Loucy (cell line): ENCODE results near the gene SIL1.
A peak's percentile ranks its signal among the peaks of the same experiment; 100 is the strongest.

Experiments
- H2AFZ ChIP-seq: fragments of 200-600 bp; sonication (generic); 2 replicates; pipeline ENCODE4 v1.6.0; 2016; ENCODE audit warnings: antibody characterized with exemption, mild to moderate bottlenecking, low read length, moderate library complexity
- H3F3A ChIP-seq: fragments of 200-600 bp; 2 replicates; pipeline ENCODE4 v1.6.0; 2016; ENCODE audit warnings: antibody characterized with exemption, low read depth, mild to moderate bottlenecking
- H3K27me3 ChIP-seq: fragments of 200-600 bp; sonication (generic); 2 replicates; pipeline ENCODE4 v1.6.1; 2014; ENCODE audit warnings: low read length, mild to moderate bottlenecking; ENCODE audit not compliant: insufficient read depth, poor library complexity, severe bottlenecking
- H3K36me3 ChIP-seq: fragments of 200-600 bp; sonication (generic); 2 replicates; pipeline ENCODE4 v1.6.1; 2016; ENCODE audit warnings: low read length; ENCODE audit not compliant: insufficient read depth
- H3K4me1 ChIP-seq: fragments of 200-600 bp; sonication (generic); 2 replicates; pipeline ENCODE4 v1.5.1; 2014; ENCODE audit warnings: low read length, mild to moderate bottlenecking; ENCODE audit not compliant: insufficient read depth, poor library complexity, severe bottlenecking
- H3K4me2 ChIP-seq: fragments of 200-600 bp; sonication (generic); 2 replicates; pipeline ENCODE4 v1.6.0; 2014; ENCODE audit warnings: antibody characterized with exemption, low read length, low read depth, mild to moderate bottlenecking; ENCODE audit not compliant: poor library complexity, severe bottlenecking
- H3K4me3 ChIP-seq: fragments of 200-600 bp; sonication (generic); 2 replicates; pipeline ENCODE4 v1.5.1; 2014; ENCODE audit warnings: low read length, mild to moderate bottlenecking, mixed read lengths; ENCODE audit not compliant: poor library complexity, severe bottlenecking
- H3K79me2 ChIP-seq: fragments of 200-600 bp; sonication (generic); 2 replicates; pipeline ENCODE4 v1.6.1; 2014; ENCODE audit warnings: low read length; ENCODE audit not compliant: insufficient read depth
- H3K9ac ChIP-seq: fragments of 200-600 bp; sonication (generic); 2 replicates; pipeline ENCODE4 v1.6.0; 2014; ENCODE audit warnings: mild to moderate bottlenecking, low read depth, low read length, moderate library complexity; ENCODE audit not compliant: poor library complexity, severe bottlenecking
- H3K9me2 ChIP-seq: fragments of 200-600 bp; sonication (generic); replicated peaks from 2 replicates; pipeline ENCODE4 v1.6.1; 2016; ENCODE audit warnings: low read depth, low read length, mixed read lengths
- H3K9me3 ChIP-seq: fragments of 200-600 bp; sonication (generic); 2 replicates; pipeline ENCODE4 v1.6.1; 2014; ENCODE audit warnings: mild to moderate bottlenecking, antibody characterized with exemption, low read length, low read depth; ENCODE audit not compliant: insufficient read depth
- H4K20me1 ChIP-seq: fragments of 200-600 bp; sonication (generic); 2 replicates; pipeline ENCODE4 v1.6.0; 2014; ENCODE audit warnings: antibody characterized with exemption, low read length, mild to moderate bottlenecking; ENCODE audit not compliant: insufficient read depth, poor library complexity, severe bottlenecking
- CTCF ChIP-seq: fragments of 200-600 bp; sonication (generic); conservative IDR thresholded peaks from 2 replicates; pipeline ENCODE4 v1.5.1; 2014; ENCODE audit warnings: mild to moderate bottlenecking, antibody characterized with exemption, low read length
- EZH2phosphoT487 ChIP-seq: fragments of 200-600 bp; IDR thresholded peaks from 2 replicates; pipeline ENCODE4 v1.6.1; 2018; ENCODE audit warnings: antibody characterized with exemption, mild to moderate bottlenecking, moderate library complexity, borderline replicate concordance

Gene SIL1

GRCh38 chr5:138972230-138972629 lies 225.9 kb downstream of the SIL1 start:
- peaks cover 72% of the 10 kb centered on the region for H3K4me1 ChIP-seq
- H4K20me1 ChIP-seq, result no peaks in the 10 kb centered on the region
- no peaks in the 10 kb centered on the region for H3K9me2 ChIP-seq
- TF ChIP-seq EZH2phosphoT487 (no peak), CTCF (no peak)
- no peaks in the 10 kb centered on the region for H3K79me2 ChIP-seq
- no peak overlapping the region for H3K4me3 ChIP-seq
- H3F3A ChIP-seq, result no peaks in the 10 kb centered on the region
- no peak overlapping the region for H2AFZ ChIP-seq
- H3K9ac ChIP-seq, result no peak overlapping the region
- H3K27me3 ChIP-seq, result no peaks in the 10 kb centered on the region
- no peaks in the 10 kb centered on the region for H3K36me3 ChIP-seq
- H3K4me2 ChIP-seq, result no peak overlapping the region
- no peaks in the 10 kb centered on the region for H3K9me3 ChIP-seq

- H3K9me3 ChIP-seq, result no peaks in the 10 kb centered on the region
- no peaks in the 10 kb centered on the region for H3K79me2 ChIP-seq
- no peaks in the 10 kb centered on the region for H3F3A ChIP-seq
- no peak overlapping the region for H3K4me3 ChIP-seq
- peak overlapping the region; percentile 21 for H3K9ac ChIP-seq
- H3K9me2 ChIP-seq, result no peaks in the 10 kb centered on the region
- no peak for TF ChIP-seq EZH2phosphoT487
- H3K36me3 ChIP-seq, result no peaks in the 10 kb centered on the region
- H2AFZ ChIP-seq, result no peak overlapping the region
- peaks cover 77% of the 10 kb centered on the region for H3K4me1 ChIP-seq
- H3K27me3 ChIP-seq, result no peaks in the 10 kb centered on the region
- no peak overlapping the region for H3K4me2 ChIP-seq
- no peaks in the 10 kb centered on the region for H4K20me1 ChIP-seq
These were observed 228.7 kb downstream of the SIL1 start for GRCh38 chr5:138969323-138970002.

GRCh38 chr5:138968601-138969000 lies 229.6 kb downstream of the SIL1 start:
- TF ChIP-seq EZH2phosphoT487 (no peak), CTCF (no peak)
- Histone ChIP-seq H4K20me1 (no peaks in the 10 kb centered on the region), H3K27me3 (no peaks in the 10 kb centered on the region), H2AFZ (no peak overlapping the region), H3K9me2 (no peaks in the 10 kb centered on the region), H3K4me1 (peaks cover 74% of the 10 kb centered on the region), H3K9ac (peak overlapping the region; percentile 21), H3K79me2 (no peaks in the 10 kb centered on the region), H3K4me2 (peak overlapping the region; percentile 53), H3F3A (no peaks in the 10 kb centered on the region), H3K9me3 (no peaks in the 10 kb centered on the region), H3K36me3 (no peaks in the 10 kb centered on the region), H3K4me3 (peak overlapping the region; percentile 26)
